Small intestine (tissue), 7 donors: ENCODE data around the gene GLYR1. TPM values are rescaled to one million over a fixed set of nuclear protein-coding genes. Genes with fewer than 3 reads are reported as not detected.
A peak's percentile ranks its signal among the peaks of the same experiment; 100 is the strongest.
"Not testable (repeated sequence)": the region's sequence is repeated elsewhere in the genome, so short reads cannot be mapped to it uniquely, and the experiment has no call there.

Source experiments
- DNase-seq, 2 donors: peaks; one replicate each; pipeline versions ENCODE4 v3.0.0 to v3.0.0-alpha.2; 2013
- FAIRE-seq: peaks from 2 replicates; lab custom pipeline; 2012; peaks lifted over from hg19 to GRCh38; lab: Jason Lieb, UNC
- H3K27ac ChIP-seq, 3 donors: one replicate each; pipeline ENCODE4 v1.5.1; 2013; ENCODE audit warnings: low read length in 2 of 3, mild to moderate bottlenecking in 2 of 3, control low read depth in 1 of 3, inconsistent platforms in 1 of 3, low read depth in 1 of 3, moderate library complexity in 1 of 3
- H3K27me3 ChIP-seq, 3 donors: one replicate each; pipeline ENCODE4 v1.6.1; 2013; ENCODE audit warnings: low read length in 3 of 3, inconsistent platforms in 1 of 3; ENCODE audit not compliant: control insufficient read depth in 3 of 3, insufficient read depth in 3 of 3
- H3K36me3 ChIP-seq, 3 donors: one replicate each; pipeline ENCODE4 v1.6.1; 2013; ENCODE audit warnings: low read length in 3 of 3, inconsistent platforms in 1 of 3, low read depth in 1 of 3, mild to moderate bottlenecking in 1 of 3, moderate library complexity in 1 of 3; ENCODE audit not compliant: control insufficient read depth in 3 of 3, insufficient read depth in 2 of 3
- H3K4me1 ChIP-seq, 3 donors: one replicate each; pipeline ENCODE4 v1.6.1; 2013; ENCODE audit warnings: low read length in 2 of 3, inconsistent platforms in 1 of 3, low read depth in 1 of 3, mild to moderate bottlenecking in 1 of 3, moderate library complexity in 1 of 3; ENCODE audit not compliant: control insufficient read depth in 3 of 3, insufficient read depth in 2 of 3
- H3K4me3 ChIP-seq, 3 donors: one replicate each; pipeline ENCODE4 v1.5.1; 2013; ENCODE audit warnings: low read length in 3 of 3, control low read depth in 1 of 3, inconsistent platforms in 1 of 3, low read depth in 1 of 3, mild to moderate bottlenecking in 1 of 3, moderate library complexity in 1 of 3
- H3K9me3 ChIP-seq, 2 donors: one replicate each; pipeline ENCODE4 v1.6.1; 2013; ENCODE audit warnings: low read depth in 1 of 2, low read length in 1 of 2; ENCODE audit not compliant: control insufficient read depth in 2 of 2, insufficient read depth in 1 of 2
- WGBS, 3 donors: extraction: QIAGEN DNeasy Blood & Tissue Kit; methylation state at CpG; one replicate each; pipeline ENCODE4 v1.1.7; 2013; 5-methylcytosine and 5-hydroxymethylcytosine counted together
- polyA plus RNA-seq, 4 donors: library from polyadenylated mRNA; stranded (reverse) in 3 of 4; unstranded in 1 of 4; fragments of 200-250 nt in 3 of 4; fragments of 120-200 nt in 1 of 4; gene quantifications; one replicate each; pipeline versions ENCODE4 v1.2.1 to v1.2.3, GENCODE V29; 2013
- donor health status: healthy with polysubstance abuse.
- donor health status: control.
- donor health status: control.
- donor health status: Bipolar disorder and iron deficiency.
- donor health status: healthy.

GLYR1 gene
- polyA plus RNA-seq, 4 donors: 43.0 to 102 (median 63.5) TPM

DNA sequence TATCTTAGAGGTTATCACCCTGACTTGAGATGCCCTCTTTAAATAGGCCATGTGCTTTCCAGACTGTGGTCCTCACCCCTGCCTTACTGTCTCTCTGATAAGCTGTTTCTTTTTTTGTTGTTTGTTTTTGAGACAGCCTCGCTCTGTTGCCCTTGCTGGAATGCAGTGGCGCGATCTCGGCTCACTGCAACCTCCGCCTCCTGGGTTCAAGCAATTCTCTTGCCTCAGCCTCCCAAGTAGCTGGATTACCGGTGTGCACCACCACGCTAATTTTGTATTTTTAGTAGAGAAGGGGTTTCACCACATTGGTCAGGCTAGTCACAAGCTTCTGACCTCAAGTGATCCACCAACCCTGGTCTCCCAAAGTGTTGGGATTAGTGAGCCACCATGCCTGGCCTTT, 58.2 kb downstream of the GLYR1 start:
- Histone ChIP-seq H3K27me3 (no peaks in the 10 kb centered on the region), H3K36me3 (no peaks in the 10 kb centered on the region), H3K4me1 (peaks cover 0 to 13% (median 0%) of the 10 kb centered on the region in 3 donors), H3K4me3 (no peak overlapping the region), H3K9me3 (no peaks in the 10 kb centered on the region), H3K27ac (no peak overlapping the region)
- 76 to 81% (median 77%) methylated on average over 7 of the region's 7 CpGs for whole genome bisulfite sequencing, 3 donors
- FAIRE-seq: no peak
- no peak for DNase-seq

DNA sequence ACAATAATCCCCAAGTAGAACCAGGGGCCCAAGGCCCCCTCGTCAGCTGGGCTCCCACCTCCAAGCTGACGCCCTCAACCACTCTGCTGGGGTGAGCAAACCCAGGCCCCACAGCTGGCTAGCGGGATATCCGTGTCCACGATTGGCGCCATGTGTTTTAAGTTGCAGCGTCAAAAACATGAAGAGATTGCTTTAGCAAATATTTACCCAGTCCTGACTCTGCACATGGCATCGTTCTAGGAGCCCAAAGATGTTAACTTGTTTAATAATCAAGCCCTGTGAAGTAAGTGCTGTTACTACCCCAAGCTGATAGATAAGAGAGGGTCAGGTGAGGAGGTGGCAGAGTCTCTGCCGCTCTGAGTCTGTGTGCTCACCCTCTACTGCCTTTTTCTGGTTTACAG, 58.6 kb downstream of the GLYR1 start:
- DNase-seq (peak; percentile 22 to 64), FAIRE-seq (no peak)

DNA sequence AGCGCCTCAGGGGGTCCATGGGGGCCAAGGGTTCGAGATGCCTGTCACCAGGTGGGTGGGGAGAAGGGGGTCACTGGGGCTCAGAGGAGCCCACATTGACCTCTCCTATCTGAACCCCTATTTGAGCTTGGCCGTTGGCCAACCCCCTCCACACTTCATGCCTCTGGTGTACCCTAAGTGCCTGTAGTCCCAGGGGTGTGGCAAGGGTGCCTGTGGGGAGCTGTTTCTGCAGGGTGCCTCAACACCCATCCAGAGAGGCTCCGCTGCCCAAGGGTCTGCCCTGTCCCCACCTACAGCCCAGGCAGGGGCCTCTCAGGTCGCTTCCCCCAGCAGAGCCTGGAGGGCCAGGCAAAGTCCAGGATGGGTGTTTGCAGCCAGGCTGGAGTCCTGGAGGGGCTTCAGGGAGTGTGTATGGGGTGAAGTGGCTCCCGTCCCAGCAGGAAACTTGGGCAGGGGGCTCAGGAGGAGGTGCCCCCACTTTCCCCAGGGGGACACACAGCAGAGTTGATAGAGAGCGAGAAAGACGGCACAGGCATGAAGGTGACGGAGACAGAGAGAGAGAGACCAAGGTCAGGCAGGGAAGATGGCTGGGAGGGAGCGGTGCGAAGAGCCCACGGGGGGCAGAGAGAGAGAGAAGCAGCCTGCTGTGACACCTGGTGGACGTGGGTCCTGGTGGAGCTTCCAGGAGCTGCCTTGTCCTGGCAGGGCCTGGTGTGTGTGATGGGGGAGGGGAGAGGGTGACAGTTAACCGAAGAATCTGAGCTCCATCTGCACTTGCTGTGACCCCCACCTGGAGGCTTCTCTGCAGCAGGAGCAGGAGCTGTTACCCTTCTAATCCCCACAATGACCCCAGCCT, 59.2 kb downstream of the GLYR1 start, which contains the start of gene SEPTIN12:
Gene SEPTIN12 (minus strand): TSS at position 719 of the 856 bp plus-strand sequence. CDS start 700 bp downstream, at position 19.
- Histone ChIP-seq H3K4me1 (peaks cover 0 to 13% (median 0%) of the 10 kb centered on the region in 3 donors), H3K4me3 (no peak within 1 kb of the TSS), H3K9me3 (no peaks in the 10 kb centered on the region), H3K27ac (no peak within 1 kb of the TSS), H3K27me3 (no peaks in the 10 kb centered on the region), H3K36me3 (no peaks in the 10 kb centered on the region)
- FAIRE-seq: no peak
- 64 to 70% (median 68%) methylated on average over 12 to 14 of the region's 14 CpGs for WGBS, 3 donors
- no peak for DNase-seq

More for the DNA sequence above, 58.6 kb downstream of the GLYR1 start:
- H3K4me1 ChIP-seq: peaks cover 0 to 13% (median 0%) of the 10 kb centered on the region in 3 donors
- H3K27me3 ChIP-seq: no peaks in the 10 kb centered on the region
- no peak overlapping the region for H3K27ac ChIP-seq
- no peak overlapping the region for H3K4me3 ChIP-seq
- no peaks in the 10 kb centered on the region for H3K36me3 ChIP-seq
- WGBS, 3 donors: 17 to 40% (median 19%) methylated on average over 9 of the region's 9 CpGs
- no peaks in the 10 kb centered on the region for H3K9me3 ChIP-seq

DNA sequence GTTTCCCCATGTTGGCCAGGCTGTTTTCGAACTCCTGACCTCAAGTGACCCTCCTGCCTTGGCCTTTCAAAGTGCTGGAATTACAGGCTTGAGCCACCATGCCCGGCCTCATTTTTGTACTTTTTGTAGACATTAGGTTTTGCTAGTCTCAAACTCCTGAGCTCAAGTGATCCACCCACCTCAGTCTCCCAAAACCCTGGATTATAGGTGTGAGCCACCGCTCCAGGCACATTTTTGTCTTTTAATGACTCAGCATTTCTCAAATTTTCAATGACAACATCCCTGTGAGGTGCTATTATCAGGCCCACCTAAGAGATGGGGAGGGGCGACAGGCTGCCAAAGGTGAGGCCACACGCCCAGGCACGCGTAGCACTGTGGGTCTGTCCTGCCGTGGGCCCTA, 60.0 kb downstream of the GLYR1 start:
- Histone ChIP-seq H3K4me3 (no peak overlapping the region), H3K27me3 (no peaks in the 10 kb centered on the region), H3K4me1 (peaks cover 0 to 13% (median 0%) of the 10 kb centered on the region in 3 donors), H3K9me3 (no peaks in the 10 kb centered on the region), H3K27ac (no peak overlapping the region), H3K36me3 (no peaks in the 10 kb centered on the region)
- 89 to 96% (median 95%) methylated on average over 8 of the region's 8 CpGs for WGBS, 3 donors
- DNase-seq (no peak), FAIRE-seq (no peak)

DNA sequence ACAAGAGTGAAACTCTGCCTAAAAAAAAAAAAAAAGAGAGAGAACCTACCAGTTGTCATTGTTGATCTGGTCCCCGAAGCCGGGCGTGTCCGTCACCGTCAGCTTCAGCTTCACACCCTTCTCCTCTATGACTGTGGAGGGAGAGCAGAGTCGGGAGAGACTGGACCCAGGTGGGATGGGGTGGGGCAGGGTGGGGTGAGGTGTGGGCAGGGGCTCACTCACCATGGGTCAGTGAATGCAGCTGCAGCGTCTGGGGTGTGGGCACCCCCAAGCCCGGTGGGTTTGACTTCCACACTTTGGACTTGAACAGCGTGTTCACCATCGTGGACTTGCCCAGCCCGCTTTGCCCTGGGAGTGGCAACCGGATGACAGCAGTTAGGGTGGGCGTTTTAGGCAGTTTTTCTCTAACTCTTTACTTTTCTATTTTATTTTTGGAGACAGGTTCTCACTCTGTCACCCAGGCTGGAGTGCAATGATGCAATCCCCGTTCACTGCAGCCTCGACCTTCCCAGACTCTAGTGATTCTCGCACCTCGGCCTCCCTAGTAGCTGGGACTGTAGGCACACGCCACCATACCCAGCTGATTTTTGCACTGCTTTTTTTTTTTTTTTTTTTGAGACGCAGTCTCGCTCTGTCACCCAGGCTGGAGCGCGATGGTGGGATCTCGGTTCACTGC, 61.2 kb downstream of the GLYR1 start:
- Histone ChIP-seq H3K36me3 (no peaks in the 10 kb centered on the region), H3K27me3 (no peaks in the 10 kb centered on the region), H3K4me1 (peaks cover 0 to 13% (median 0%) of the 10 kb centered on the region in 3 donors), H3K4me3 (no peak overlapping the region), H3K9me3 (no peaks in the 10 kb centered on the region), H3K27ac (no peak overlapping the region)
- FAIRE-seq (no peak), DNase-seq (peak in 1 of 2 donors; percentile 42)
- WGBS, 3 donors: 52 to 78% (median 70%) methylated on average over 21 to 23 of the region's 23 CpGs

DNA sequence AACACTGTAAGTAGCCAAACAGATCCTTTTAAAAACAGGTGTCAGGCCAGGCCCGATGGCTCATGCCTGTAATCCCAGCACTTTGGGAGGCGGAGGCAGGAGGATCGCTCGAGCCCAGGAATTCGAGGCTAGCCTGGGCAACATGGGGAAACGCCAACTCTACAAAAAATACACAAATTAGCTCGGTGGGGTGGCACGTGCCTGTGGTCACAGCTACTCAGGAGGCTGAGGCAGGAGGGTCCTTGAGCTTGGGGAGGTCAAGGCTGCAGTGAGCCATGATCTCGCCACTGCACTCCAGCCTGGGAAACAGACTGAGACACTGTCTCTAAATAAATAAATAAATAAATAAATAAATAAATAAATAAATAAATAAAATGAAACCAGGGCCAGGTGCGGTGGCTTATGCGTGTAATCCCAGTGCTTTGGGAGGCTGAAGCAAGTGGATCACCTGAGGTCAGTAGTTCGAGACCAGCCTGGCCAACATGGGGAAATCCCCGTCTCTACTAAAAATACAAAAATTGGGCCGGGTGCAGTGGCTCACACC, 62.6 kb downstream of the GLYR1 start:
- H3K4me1 ChIP-seq: peaks cover 0 to 13% (median 0%) of the 10 kb centered on the region in 3 donors
- H3K9me3 ChIP-seq, H3K27ac ChIP-seq, H3K4me3 ChIP-seq, H3K27me3 ChIP-seq, DNase-seq, FAIRE-seq, H3K36me3 ChIP-seq: not testable (repeated sequence)
- WGBS, 3 donors: 89 to 90% (median 89%) methylated on average over 14 of the region's 14 CpGs

DNA sequence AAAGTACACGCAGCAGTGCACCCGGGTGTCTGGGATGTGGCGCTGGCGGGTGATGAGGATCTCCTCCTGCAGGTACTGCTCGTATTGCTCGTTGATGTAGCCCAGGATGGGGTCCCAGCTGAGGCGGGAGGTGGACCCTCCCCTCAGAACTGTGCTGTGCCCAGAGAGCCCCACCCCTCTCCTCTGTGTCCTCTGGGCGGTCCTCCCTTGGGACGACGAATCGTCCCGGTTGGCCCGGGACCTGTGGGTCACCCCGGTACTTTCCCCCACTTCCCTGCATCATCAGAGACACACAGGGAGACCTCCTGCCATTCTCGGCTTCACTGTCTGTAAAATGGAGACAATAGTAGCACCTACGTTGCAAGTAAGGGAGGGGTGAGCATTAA, 63.1 kb downstream of the GLYR1 start:
- Histone ChIP-seq H3K4me3 (no peak overlapping the region), H3K4me1 (peaks cover 0 to 13% (median 0%) of the 10 kb centered on the region in 3 donors), H3K27me3 (no peaks in the 10 kb centered on the region), H3K9me3 (no peaks in the 10 kb centered on the region), H3K27ac (no peak overlapping the region), H3K36me3 (no peaks in the 10 kb centered on the region)
- WGBS, 3 donors: 78 to 81% (median 81%) methylated on average over 12 to 16 of the region's 16 CpGs
- FAIRE-seq: no peak
- DNase-seq: no peak

DNA sequence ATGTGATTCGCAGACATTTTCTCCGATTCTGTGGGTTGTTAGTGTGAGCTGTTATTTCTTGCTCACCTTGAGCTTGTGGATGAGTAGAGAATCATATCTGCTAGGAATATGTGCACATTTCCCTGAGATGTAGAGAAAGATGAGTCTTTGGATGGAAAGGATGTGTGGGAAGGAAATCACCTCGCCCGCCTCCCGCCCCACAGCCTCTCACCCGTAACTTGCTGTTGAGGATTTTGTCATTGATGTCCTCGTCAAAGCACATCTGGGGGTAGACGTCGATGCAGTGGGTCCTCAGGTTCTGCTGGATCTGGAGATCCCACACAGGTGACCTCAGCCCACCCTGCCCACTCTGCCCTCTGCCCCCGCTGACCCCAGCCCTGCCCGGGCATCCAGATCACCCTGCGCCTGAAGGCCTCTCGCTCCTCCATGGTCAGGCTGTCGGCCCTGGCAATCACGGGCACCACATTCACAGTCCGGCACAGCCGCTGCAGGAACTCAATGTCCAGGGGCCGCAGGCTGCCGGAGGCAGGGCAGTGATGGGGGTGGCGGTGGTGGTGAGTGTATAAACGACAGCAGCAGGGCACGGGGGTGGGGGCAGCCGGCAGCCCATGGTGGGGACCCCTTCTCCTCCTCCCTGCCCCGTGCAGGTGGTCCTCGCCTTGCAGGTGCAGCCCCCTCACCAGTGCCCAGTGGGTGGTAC, 63.7 kb downstream of the GLYR1 start:
- FAIRE-seq: no peak
- Histone ChIP-seq H3K27ac (no peak overlapping the region), H3K9me3 (no peaks in the 10 kb centered on the region), H3K4me1 (peaks cover 0 to 11% (median 0%) of the 10 kb centered on the region in 3 donors), H3K27me3 (no peaks in the 10 kb centered on the region), H3K36me3 (no peaks in the 10 kb centered on the region), H3K4me3 (no peak overlapping the region)
- no peak for DNase-seq
- WGBS, 3 donors: 90 to 91% (median 91%) methylated on average over 23 to 25 of the region's 25 CpGs
